ENCODE results near the gene TEX101.

Gene TEX101

DNA sequence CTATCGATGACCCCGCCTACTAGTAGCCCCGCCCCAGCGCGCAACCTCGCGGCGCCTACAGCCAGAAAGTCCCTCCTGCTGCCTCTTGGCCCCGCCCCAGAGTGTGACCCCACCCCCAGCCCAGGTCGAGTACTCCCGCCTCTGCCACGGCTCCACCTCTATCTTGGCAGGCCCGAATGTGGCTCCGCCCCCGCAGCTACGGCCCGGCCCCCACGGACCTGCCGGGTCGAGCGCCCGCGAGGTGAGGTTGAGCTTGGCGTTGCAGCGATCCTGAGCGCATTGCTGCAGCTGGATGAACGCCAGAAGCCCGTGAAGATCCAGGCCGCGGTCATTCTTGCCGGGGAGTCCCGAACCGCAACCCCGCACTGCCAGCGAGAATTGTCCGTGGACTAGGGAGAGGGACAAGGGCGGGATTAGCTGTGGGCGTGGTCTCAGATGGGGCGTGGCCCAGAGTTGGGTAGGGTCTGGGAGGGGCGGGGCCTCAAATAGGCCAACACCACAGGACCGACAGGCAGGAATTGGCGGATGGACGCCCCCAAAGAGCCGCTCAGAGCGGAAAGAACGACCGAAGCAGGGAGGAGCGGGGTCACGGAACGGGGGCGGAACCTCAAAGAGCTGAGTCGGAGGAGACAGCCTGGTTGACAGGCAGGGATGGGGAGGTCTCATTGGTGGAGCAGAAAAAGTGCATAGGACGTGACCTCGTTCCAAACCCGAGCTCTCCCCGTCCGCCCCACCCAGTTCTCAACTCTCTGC, 48.9 kb downstream of the TEX101 start:
- Histone ChIP-seq H3K27me3 (peaks cover 0 to 9% of the 10 kb centered on the region in 2 donors), H3K36me3 (peaks cover 0 to 6% (median 0%) of the 10 kb centered on the region in 3 donors), H3K4me3 (peak overlapping the region; percentile 64 to 71), H3K9me3 (no peaks in the 10 kb centered on the region), H3K27ac (peak overlapping the region; percentile 82 to 88), H3K4me1 (peaks cover 0 to 22% (median 11%) of the 10 kb centered on the region in 4 donors)
- DNase-seq, result peak; percentile 97 to 98
- TF ChIP-seq, protein P1, sequence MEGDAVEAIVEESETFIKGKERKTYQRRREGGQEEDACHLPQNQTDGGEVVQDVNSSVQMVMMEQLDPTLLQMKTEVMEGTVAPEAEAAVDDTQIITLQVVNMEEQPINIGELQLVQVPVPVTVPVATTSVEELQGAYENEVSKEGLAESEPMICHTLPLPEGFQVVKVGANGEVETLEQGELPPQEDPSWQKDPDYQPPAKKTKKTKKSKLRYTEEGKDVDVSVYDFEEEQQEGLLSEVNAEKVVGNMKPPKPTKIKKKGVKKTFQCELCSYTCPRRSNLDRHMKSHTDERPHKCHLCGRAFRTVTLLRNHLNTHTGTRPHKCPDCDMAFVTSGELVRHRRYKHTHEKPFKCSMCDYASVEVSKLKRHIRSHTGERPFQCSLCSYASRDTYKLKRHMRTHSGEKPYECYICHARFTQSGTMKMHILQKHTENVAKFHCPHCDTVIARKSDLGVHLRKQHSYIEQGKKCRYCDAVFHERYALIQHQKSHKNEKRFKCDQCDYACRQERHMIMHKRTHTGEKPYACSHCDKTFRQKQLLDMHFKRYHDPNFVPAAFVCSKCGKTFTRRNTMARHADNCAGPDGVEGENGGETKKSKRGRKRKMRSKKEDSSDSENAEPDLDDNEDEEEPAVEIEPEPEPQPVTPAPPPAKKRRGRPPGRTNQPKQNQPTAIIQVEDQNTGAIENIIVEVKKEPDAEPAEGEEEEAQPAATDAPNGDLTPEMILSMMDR (IDR thresholded peaks at IDR 0.05), result no peak
- intact Hi-C loops (cut with DNase I; ENCODE audit: low total_unique reads), result loop anchor here (5.0 kb wide), 1 partner anchor 39 kb away; the partner anchor contains the start of gene PHLDB3

DNA sequence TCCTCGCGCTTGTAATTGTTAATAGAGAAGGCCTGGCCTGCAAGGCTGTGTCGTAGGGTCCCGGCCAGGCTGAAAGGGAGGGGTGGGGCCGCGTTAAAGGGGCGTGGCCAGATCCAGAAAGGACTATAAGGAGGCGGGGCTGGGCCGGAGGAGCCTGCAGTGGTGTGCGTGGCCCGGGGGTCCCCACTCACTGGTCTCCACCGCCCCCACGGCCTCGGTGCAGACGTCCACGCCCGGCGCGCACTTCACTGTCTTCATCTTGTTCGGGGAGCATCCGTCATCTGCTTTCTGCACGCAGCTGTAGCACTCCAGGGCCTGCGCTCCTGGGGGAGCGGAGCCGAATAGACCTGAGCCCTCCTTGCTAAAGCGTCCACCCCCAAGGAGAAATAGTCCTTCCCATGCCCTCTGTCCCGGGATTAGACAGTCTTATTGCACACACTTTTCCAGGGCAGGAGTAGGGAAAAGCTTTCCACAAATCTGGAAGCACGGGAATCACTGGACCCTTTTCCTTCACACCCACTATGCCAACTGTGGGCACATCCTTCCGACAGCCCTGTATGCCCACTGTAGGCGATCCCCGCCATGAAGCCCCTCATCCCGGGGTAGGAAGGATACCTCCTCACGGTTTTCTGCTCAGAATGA, 49.6 kb downstream of the TEX101 start:
- H3K9me3 ChIP-seq, result no peaks in the 10 kb centered on the region
- peak; percentile 83 to 87 for DNase-seq
- H3K36me3 ChIP-seq, result peaks cover 0 to 6% (median 0%) of the 10 kb centered on the region in 3 donors
- peak overlapping the region; percentile 82 to 88 for H3K27ac ChIP-seq
- intact Hi-C loops (cut with DNase I; ENCODE audit: low total_unique reads), result loop anchor here (5.0 kb wide), 1 partner anchor 38 kb away; the partner anchor contains the start of gene PHLDB3
- peak overlapping the region; percentile 64 to 71 for H3K4me3 ChIP-seq
- peaks cover 0 to 22% (median 11%) of the 10 kb centered on the region in 4 donors for H3K4me1 ChIP-seq
- TF ChIP-seq, protein P1 (IDR thresholded peaks at IDR 0.05), result no peak
- H3K27me3 ChIP-seq, result peaks cover 0 to 9% of the 10 kb centered on the region in 2 donors

DNA sequence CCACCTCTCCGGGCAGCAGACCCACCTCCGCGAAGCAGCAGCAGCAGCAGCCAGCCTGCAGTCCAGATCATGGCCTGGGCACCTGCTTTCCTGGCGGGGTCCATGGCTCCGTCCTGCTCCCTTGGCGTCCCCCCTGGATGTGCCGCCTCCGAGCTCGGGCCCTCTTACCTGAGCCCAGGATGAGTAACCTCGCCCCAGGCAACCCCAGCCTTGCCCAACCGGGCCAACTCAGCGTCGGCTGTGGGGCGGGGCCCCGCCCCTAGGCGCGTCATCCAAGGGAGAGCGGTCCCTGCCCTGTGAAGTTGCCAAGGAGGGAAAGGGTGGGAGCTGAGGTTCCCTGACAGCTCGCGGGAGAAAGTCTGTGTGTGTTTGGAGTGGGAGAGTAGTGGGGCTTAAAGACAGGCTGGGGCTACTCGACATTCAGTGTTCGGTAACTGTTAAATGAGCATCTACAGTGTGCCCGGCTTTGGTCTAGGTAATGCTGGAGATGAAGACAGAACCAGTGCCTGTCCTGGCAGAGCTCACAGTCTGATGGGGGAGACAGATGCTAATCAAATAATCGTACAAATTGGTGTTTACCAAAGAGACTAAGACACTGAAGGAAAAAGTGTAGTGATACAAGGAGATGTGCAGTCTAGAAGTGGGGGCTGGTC, 50.9 kb downstream of the TEX101 start, which contains the start of gene LYPD3:
TSS of gene LYPD3 (minus strand) at position 141 of the 653 bp plus-strand sequence. CDS start at position 104, 37 bp downstream.
- Histone ChIP-seq H3K9me3 (no peaks in the 10 kb centered on the region), H3K36me3 (peaks cover 0 to 6% (median 0%) of the 10 kb centered on the region in 3 donors), H3K27ac (peak within 1 kb of the TSS; percentile 82 to 88), H3K4me3 (peak within 1 kb of the TSS; percentile 64 to 71), H3K4me1 (peaks cover 0 to 22% (median 11%) of the 10 kb centered on the region in 4 donors), H3K27me3 (peaks cover 0 to 9% of the 10 kb centered on the region in 2 donors)
- intact Hi-C loops (cut with DNase I; ENCODE audit: low total_unique reads), result no loop called here
- TF ChIP-seq, protein P1 (IDR thresholded peaks at IDR 0.05), result no peak
- no peak for DNase-seq

DNA sequence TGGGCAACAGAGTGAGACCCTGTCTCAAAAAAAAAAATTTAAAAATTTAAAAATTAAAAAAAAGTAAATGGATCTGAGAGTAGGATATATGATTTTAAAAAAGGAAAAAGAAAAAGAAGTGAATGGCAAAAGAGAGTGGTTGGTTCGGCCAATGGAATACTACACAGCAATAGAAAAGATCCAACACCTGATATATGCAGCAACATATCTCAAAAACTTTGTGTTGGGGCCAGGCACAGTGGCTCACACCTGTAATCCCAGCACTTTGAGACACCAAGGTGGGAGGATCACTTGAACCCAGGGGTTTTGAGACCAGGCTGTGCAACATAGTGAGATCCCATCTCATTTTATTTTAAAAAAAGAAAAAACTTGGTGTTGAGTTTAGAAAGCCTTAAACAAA, 52.1 kb downstream of the TEX101 start:
- Histone ChIP-seq H3K36me3 (no peaks in the 10 kb centered on the region), H3K27me3 (peaks cover 0 to 9% of the 10 kb centered on the region in 2 donors), H3K9me3 (no peaks in the 10 kb centered on the region), H3K4me1 (peaks cover 0 to 22% (median 11%) of the 10 kb centered on the region in 4 donors), H3K4me3 (no peak overlapping the region), H3K27ac (no peak overlapping the region)
- TF ChIP-seq, protein P1 (IDR thresholded peaks at IDR 0.05), result no peak
- intact Hi-C loops (cut with DNase I; ENCODE audit: low total_unique reads), result no loop called here
- DNase-seq, result no peak

DNA sequence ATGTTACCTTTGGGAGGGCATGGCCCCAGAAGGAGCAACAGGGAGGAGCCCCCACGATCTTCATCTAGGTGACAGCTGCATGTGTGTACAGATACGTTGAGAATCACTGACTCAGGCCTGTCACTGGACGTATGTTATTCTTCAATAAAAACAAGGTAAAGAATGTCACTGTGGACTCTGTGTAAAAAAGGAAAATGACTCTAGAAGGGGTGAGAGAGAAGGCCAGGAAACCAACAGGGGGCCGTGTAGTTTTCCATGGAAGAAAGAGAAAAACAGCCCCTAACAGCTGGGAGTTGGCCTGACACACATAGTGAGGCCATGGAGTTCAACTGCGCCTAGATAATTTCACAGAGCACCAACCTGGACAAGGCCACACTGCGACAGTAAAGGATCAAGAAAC, 52.6 kb downstream of the TEX101 start:
- Histone ChIP-seq H3K4me1 (peaks cover 0 to 22% (median 11%) of the 10 kb centered on the region in 4 donors), H3K4me3 (no peak overlapping the region), H3K36me3 (no peaks in the 10 kb centered on the region), H3K27ac (no peak overlapping the region), H3K9me3 (no peaks in the 10 kb centered on the region), H3K27me3 (peaks cover 0 to 9% of the 10 kb centered on the region in 2 donors)
- TF ChIP-seq, protein P1 (IDR thresholded peaks at IDR 0.05), result no peak
- DNase-seq, result no peak
- intact Hi-C loops (cut with DNase I; ENCODE audit: low total_unique reads), result no loop called here
